ENCODE results near the gene ALDH1L2.

The ALDH1L2 gene

GRCh38 chr12:104973250-104973649 is 111.0 kb downstream of the ALDH1L2 start:
- no peak overlapping the region for H3K4me2 ChIP-seq (ENCODE audit: low read length)
- no peaks in the 10 kb centered on the region for H4K20me1 ChIP-seq (ENCODE audit: insufficient read depth, low read length)
- H3K79me2 ChIP-seq (ENCODE audit: insufficient read depth, low read length), result no peaks in the 10 kb centered on the region
- no peaks in the 10 kb centered on the region for H3K9me2 ChIP-seq (ENCODE audit: low read depth, low read length)
- no peak overlapping the region for H2AFZ ChIP-seq (ENCODE audit: low read length)
- H3F3A ChIP-seq (ENCODE audit: insufficient read depth, low read length), result no peaks in the 10 kb centered on the region
- no peaks in the 10 kb centered on the region for H3K9me3 ChIP-seq (ENCODE audit: low read length)
- TF ChIP-seq CTCF (IDR thresholded peaks at IDR 0.05; ENCODE audit: low read length) (no peak), EZH2 (IDR thresholded peaks at IDR 0.05; ENCODE audit: borderline replicate concordance, low read length) (no peak)
- peaks cover 7% of the 10 kb centered on the region for H3K4me1 ChIP-seq (ENCODE audit: insufficient read depth, low read length, severe bottlenecking)
- H3K4me3 ChIP-seq (ENCODE audit: low read depth, low read length, poor library complexity, severe bottlenecking), result no peak overlapping the region
- H3K9ac ChIP-seq (ENCODE audit: low read length), result no peak overlapping the region
- H3K36me3 ChIP-seq (ENCODE audit: insufficient read depth, low read length), result no peaks in the 10 kb centered on the region
- H3K27ac ChIP-seq (ENCODE audit: low read depth, low read length, poor library complexity, severe bottlenecking), result no peak overlapping the region
- H3K27me3 ChIP-seq (ENCODE audit: insufficient read depth, low read length), result no peaks in the 10 kb centered on the region

- Histone ChIP-seq H3K36me3 (ENCODE audit: insufficient read depth, low read length) (no peaks in the 10 kb centered on the region), H4K20me1 (ENCODE audit: insufficient read depth, low read length) (no peaks in the 10 kb centered on the region), H3K4me2 (ENCODE audit: low read length) (no peak overlapping the region), H3K79me2 (ENCODE audit: insufficient read depth, low read length) (no peaks in the 10 kb centered on the region), H3K4me1 (ENCODE audit: insufficient read depth, low read length, severe bottlenecking) (peaks cover 7% of the 10 kb centered on the region), H2AFZ (ENCODE audit: low read length) (no peak overlapping the region), H3K9ac (ENCODE audit: low read length) (no peak overlapping the region), H3K9me3 (ENCODE audit: low read length) (no peaks in the 10 kb centered on the region), H3K27me3 (ENCODE audit: insufficient read depth, low read length) (no peaks in the 10 kb centered on the region), H3K27ac (ENCODE audit: low read depth, low read length, poor library complexity, severe bottlenecking) (no peak overlapping the region), H3F3A (ENCODE audit: insufficient read depth, low read length) (no peaks in the 10 kb centered on the region), H3K9me2 (ENCODE audit: low read depth, low read length) (no peaks in the 10 kb centered on the region), H3K4me3 (ENCODE audit: low read depth, low read length, poor library complexity, severe bottlenecking) (no peak overlapping the region)
- no peak for TF ChIP-seq CTCF (IDR thresholded peaks at IDR 0.05; ENCODE audit: low read length)
- no peak for TF ChIP-seq EZH2 (IDR thresholded peaks at IDR 0.05; ENCODE audit: borderline replicate concordance, low read length)
These were observed 113.0 kb downstream of the ALDH1L2 start for GRCh38 chr12:104971306-104971705.
